ACC112 (cell line): ENCODE measurements around the gene GNA12.
"Not testable (repeated sequence)": the region's sequence is repeated elsewhere in the genome, so short reads cannot be mapped to it uniquely, and the experiment has no call there.

Experiments
- H2AFZ ChIP-seq: fragments of 200-600 bp; sonication (generic); one replicate; pipeline ENCODE4 v1.6.0; 2017; ENCODE audit warnings: antibody characterized with exemption, low read length; ENCODE audit not compliant: unreplicated experiment
- H3K27ac ChIP-seq: fragments of 200-600 bp; sonication (generic); 2 replicates; pipeline ENCODE4 v1.5.1; 2014; ENCODE audit warnings: low read depth, mild to moderate bottlenecking, antibody characterized with exemption, low read length, moderate library complexity
- H3K27me3 ChIP-seq: fragments of 200-600 bp; sonication (generic); 2 replicates; pipeline ENCODE4 v1.6.1; 2014; ENCODE audit warnings: mild to moderate bottlenecking, antibody characterized with exemption, low read length, moderate library complexity, mixed read lengths; ENCODE audit not compliant: insufficient read depth
- H3K36me3 ChIP-seq: fragments of 200-600 bp; sonication (generic); 2 replicates; pipeline ENCODE4 v1.6.1; 2016; ENCODE audit warnings: mild to moderate bottlenecking, antibody characterized with exemption, low read length, moderate library complexity, mixed read lengths; ENCODE audit not compliant: insufficient read depth
- H3K4me1 ChIP-seq: fragments of 200-600 bp; sonication (generic); one replicate; pipeline ENCODE4 v1.6.1; 2016; ENCODE audit warnings: low read length, mixed read lengths; ENCODE audit not compliant: insufficient read depth, unreplicated experiment, control insufficient read depth
- H3K4me3 ChIP-seq: fragments of 200-600 bp; sonication (generic); 2 replicates; pipeline ENCODE4 v1.5.1; 2014; ENCODE audit warnings: mild to moderate bottlenecking, low read depth, low read length
- H3K79me2 ChIP-seq: fragments of 200-600 bp; sonication (generic); one replicate; pipeline ENCODE4 v1.6.0; 2016; ENCODE audit warnings: low read length; ENCODE audit not compliant: control insufficient read depth, unreplicated experiment, insufficient read depth

GNA12 gene

DNA sequence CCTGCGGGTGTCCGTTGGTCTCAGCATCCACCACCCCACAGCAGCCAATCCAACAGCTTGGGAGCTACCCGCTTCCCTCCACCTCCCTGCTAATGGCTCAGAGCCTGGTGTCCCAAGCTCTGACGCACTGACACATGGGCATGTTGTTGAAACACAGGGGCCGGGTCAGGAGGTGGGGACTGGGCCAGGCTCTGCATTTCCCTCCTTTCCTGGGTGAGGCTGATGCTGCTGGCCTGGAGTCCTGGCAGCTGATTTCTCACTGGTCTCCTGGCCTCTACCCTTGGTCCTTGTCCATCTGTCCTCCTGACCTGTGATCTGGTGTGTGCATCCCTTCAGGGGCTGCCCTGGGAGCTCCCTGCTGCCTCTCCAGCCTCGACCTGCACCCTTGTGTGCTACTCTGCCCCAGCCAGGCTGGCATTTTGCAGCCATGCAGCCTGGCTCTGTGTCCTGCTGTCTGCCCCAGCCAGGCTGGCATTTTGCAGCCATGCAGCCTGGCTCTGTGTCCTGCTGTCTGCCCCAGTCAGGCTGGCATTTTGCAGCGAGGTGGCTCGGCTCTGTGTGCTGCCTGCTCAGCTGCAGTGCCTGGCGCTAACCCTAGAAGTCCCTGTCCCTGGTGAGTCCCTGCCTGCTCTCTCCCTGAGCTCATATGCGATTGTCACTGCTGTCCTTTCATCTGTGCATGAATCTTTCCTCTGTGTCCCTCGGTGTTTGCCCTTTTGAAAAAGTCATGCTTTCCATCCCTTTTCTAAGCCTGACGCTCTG lies 142.1 kb downstream of the GNA12 start:
- Histone ChIP-seq H3K36me3 (no peaks in the 10 kb centered on the region), H2AFZ (no peak overlapping the region), H3K27ac (no peak overlapping the region)

DNA sequence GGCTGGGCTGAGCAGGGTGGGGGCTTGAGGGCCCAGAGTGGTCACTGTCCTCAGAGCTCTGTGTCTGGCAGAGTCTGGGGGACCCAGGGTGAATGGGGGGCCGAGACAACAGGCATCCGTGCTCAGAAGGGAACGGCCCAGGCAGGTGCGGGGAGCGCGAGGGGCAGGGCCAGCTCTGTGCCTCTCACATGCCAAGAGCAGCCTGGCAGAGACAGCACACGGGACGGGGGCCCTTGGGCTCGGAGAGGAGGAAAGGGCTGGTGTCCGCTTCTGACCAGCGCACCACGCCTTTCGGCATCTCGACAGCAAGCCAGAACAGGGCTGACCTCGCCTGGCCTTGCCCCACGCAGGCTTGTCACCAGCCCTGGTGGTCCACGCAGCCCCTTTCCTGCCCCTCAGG lies 142.7 kb downstream of the GNA12 start:
- H3K27me3 ChIP-seq = no peaks in the 10 kb centered on the region
- no peaks in the 10 kb centered on the region for H3K36me3 ChIP-seq
- H2AFZ ChIP-seq = no peak overlapping the region
- H3K4me3 ChIP-seq = no peak overlapping the region
- H3K27ac ChIP-seq = no peak overlapping the region
- H3K79me2 ChIP-seq = no peaks in the 10 kb centered on the region
- H3K4me1 ChIP-seq = no peaks in the 10 kb centered on the region

More for the DNA sequence above, 142.1 kb downstream of the GNA12 start:
- Histone ChIP-seq H3K27me3 (no peaks in the 10 kb centered on the region), H3K4me1 (no peaks in the 10 kb centered on the region), H3K4me3 (no peak overlapping the region), H3K79me2 (no peaks in the 10 kb centered on the region)

DNA sequence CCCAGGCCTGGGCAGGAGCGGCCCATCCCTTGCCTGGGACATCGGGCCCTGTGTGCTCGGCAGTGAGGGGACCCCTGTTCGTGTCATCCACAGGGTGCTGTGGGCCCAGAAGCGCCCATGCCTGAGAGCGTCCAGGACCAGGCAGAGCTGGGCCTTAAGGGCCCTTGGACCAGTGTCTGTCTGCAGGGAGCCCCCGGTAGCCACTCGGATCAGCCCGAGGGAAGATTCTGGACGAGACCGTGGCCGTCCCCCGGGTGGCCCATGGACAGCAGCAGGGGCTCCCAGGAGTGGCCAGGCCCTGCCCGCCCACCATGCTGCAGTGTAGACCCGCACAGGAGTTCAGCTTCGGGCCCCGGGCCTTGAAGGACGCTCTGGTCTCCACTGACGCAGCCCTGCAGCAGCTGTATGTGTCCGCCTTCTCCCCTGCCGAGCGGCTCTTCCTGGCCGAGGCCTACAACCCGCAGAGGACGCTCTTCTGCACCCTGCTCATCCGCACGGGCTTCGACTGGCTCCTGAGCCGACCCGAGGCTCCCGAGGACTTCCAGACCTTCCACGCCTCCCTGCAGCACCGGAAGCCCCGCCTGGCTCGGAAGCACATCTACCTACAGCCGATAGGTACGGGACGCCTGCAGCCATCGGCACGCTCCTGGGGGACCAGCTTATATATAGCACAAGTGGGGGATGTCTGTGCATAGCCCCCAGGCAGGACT lies 143.8 kb downstream of the GNA12 start:
- Histone ChIP-seq H3K36me3 (no peaks in the 10 kb centered on the region), H3K4me1 (no peaks in the 10 kb centered on the region), H3K27ac (no peak overlapping the region), H3K4me3 (no peak overlapping the region), H3K79me2 (no peaks in the 10 kb centered on the region), H3K27me3 (no peaks in the 10 kb centered on the region), H2AFZ (no peak overlapping the region)

DNA sequence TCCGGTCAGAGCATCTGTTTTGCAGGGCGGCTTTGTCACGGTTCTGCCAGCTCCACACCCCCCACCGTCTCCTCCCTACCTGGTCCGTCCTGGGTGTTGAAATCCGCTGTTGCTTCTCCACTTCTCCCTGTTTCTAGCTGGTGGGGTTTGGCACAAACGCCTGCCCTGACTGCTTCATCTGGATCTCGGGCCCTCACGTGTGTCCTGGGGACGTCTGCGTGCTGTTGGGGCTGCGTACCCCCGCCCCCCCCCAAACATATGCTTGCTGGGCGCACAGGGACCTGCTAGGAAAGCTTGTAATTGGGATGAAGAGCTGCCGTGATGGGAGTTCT lies 144.9 kb downstream of the GNA12 start:
- no peaks in the 10 kb centered on the region for H3K79me2 ChIP-seq
- no peaks in the 10 kb centered on the region for H3K27me3 ChIP-seq
- H3K27ac ChIP-seq = no peak overlapping the region
- no peaks in the 10 kb centered on the region for H3K36me3 ChIP-seq
- no peak overlapping the region for H2AFZ ChIP-seq
- H3K4me3 ChIP-seq = no peak overlapping the region
- no peaks in the 10 kb centered on the region for H3K4me1 ChIP-seq

DNA sequence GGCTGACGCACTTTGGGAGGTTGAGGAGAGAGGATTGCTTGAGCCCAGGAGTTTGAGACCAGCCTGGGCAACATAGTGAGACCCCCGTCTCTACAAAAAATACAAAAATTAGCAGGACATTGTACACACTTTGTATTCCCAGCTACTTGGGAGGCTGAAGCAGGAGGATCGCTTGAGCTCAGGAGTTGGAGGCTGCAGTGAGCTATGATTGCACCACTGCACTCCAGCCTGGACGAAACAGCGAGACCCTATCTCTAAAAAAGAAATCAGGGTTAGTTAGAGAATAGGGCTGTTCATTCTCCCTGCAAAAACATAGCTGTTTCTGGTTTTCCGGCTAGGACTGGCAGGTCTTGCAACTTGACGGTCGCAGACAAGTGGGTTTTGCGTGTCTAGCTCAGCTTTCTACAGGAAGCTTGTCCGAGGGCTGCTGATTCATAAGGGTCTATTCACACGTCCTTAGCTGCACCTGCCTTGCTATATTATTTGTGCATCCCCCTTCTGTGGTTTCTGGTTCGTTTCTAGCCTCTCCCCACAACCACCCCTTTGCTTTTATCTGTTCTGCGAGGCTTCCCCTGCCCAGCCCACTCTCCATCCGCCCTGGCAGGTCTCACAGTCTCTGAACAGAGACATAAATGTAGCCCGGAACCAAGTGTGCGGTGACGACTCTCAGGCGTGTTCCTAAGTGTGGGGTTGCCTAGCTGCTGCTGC lies 145.4 kb downstream of the GNA12 start:
- no peaks in the 10 kb centered on the region for H3K27me3 ChIP-seq
- no peaks in the 10 kb centered on the region for H3K36me3 ChIP-seq
- H3K4me1 ChIP-seq = no peaks in the 10 kb centered on the region
- no peak overlapping the region for H3K4me3 ChIP-seq
- no peak overlapping the region for H2AFZ ChIP-seq
- H3K27ac ChIP-seq = no peak overlapping the region
- no peaks in the 10 kb centered on the region for H3K79me2 ChIP-seq

DNA sequence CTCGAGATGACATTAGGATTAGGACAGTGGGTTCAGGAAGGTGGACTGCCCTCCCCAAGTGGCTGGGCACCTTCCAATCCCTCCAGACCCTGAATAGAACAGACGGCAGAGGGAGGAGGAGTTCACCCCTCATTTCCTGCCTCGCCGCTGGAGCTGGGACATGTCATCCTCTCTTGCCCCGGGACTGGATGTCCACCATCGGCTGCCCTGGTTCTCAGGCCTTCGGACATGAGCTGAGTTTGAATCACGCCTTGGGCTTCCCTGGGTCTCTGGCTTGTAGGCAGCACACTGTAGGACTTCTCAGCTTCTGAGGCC lies 150.0 kb downstream of the GNA12 start:
- H3K27ac ChIP-seq = not testable (repeated sequence)

GRCh38 chr7:2693420-2694121 lies 150.5 kb downstream of the GNA12 start:
- H3K36me3 ChIP-seq, H3K4me3 ChIP-seq, H3K79me2 ChIP-seq, H3K27ac ChIP-seq, H3K27me3 ChIP-seq, H3K4me1 ChIP-seq, H2AFZ ChIP-seq: not testable (repeated sequence)

More for the DNA sequence above, 150.0 kb downstream of the GNA12 start:
- not testable (repeated sequence) for H3K4me3 ChIP-seq, H3K4me1 ChIP-seq, H3K79me2 ChIP-seq, H3K27me3 ChIP-seq, H3K36me3 ChIP-seq, H2AFZ ChIP-seq

- Histone ChIP-seq H3K27ac (no peak overlapping the region), H2AFZ (no peak overlapping the region), H3K36me3 (no peaks in the 10 kb centered on the region), H3K4me3 (no peak overlapping the region), H3K4me1 (peaks cover 4% of the 10 kb centered on the region), H3K79me2 (no peaks in the 10 kb centered on the region), H3K27me3 (peaks cover 19% of the 10 kb centered on the region)
Measured at GRCh38 chr7:2692543-2692942, 151.6 kb downstream of the GNA12 start.

GRCh38 chr7:2691932-2692439 lies 152.1 kb downstream of the GNA12 start:
- H3K27ac ChIP-seq, H3K4me3 ChIP-seq, H2AFZ ChIP-seq, H3K79me2 ChIP-seq, H3K36me3 ChIP-seq, H3K4me1 ChIP-seq: not testable (repeated sequence)
- H3K27me3 ChIP-seq = peaks cover 24% of the 10 kb centered on the region

DNA sequence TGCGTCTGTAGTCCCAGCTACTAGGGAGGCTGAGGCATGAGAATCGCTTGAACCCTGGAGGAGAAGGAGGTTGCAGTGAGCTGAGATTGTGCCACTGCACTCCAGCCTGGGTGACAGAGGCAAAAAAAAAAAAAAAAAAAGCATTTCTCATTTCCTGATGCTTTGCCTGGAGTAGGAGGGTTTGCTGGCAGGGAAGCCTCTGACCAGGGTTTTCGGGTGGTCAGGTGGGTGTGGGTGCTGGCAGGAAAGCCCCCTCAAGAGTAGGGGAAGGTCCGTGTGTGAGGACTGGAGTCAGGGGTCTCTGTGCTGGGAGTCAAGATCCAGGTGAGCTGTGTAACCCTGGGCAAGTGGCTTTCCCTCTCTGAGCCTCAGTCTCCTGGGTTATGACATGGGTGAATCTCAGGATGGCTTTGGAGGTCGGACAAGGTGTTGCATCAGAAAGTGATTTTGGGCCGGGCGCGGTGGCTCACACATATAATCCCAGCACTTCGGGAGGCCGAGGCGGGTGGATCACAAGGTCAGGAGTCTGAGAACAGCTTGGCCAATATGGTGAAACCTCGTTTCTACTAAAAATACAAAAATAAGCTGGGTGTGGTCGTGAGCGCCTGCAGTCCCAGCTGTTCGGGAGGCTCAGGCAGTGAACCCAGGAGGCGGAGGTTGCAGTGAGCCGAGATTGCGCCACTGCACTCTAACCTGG lies 152.9 kb downstream of the GNA12 start:
- no peak overlapping the region for H3K4me3 ChIP-seq
- H2AFZ ChIP-seq = no peak overlapping the region
- no peaks in the 10 kb centered on the region for H3K79me2 ChIP-seq
- peaks cover 27% of the 10 kb centered on the region for H3K27me3 ChIP-seq
- H3K4me1 ChIP-seq = peaks cover 4% of the 10 kb centered on the region
- H3K36me3 ChIP-seq = no peaks in the 10 kb centered on the region
- no peak overlapping the region for H3K27ac ChIP-seq
